ENCODE results near the gene TRAK2. TPM values are rescaled to one million over a fixed set of nuclear protein-coding genes. Genes with fewer than 3 reads are reported as not detected.
A peak's percentile ranks its signal among the peaks of the same experiment; 100 is the strongest.

The TRAK2 gene
- total and polyA plus RNA-seq, 11 donors: 41.2 to 201 (median 145) TPM

DNA sequence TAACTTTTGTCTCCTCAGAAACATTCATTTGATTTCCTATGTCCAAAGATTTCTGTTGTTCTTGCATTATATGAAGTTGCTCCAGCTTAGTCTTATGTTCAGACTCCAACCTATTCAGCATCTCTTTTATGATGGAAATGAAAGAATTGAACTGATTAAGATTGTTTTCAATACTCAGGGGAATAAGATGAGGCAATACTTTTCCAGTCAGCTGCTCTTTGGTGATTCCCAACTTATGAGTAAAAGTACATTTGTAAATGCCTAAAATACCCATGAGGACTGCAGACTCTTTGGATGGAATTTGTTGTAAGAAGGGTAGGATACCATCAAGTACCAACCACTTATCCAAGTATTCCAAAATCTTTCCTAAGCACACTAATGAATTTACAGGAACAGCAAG is 39.8 kb downstream of the TRAK2 start:
- intact Hi-C loops (cut with DNase I): loop anchor here in 2 of 10 donors (5.0 kb wide), 1 partner anchor 41 kb away; the partner anchor contains the start of genes STRADB (in 2 of the 2) and TRAK2 (in 2 of the 2)
- ATAC-seq: no peak
- Histone ChIP-seq H3K27ac (peak overlapping the region in 8 of 12 donors; percentile 2 to 93 (median 89)), H3K4me3 (no peak overlapping the region), H3K27me3 (no peaks in the 10 kb centered on the region), H3K9me3 (no peaks in the 10 kb centered on the region), H3K36me3 (peaks cover 0 to 6% (median 0%) of the 10 kb centered on the region in 9 donors), H3K4me1 (peaks cover 0 to 82% (median 59%) of the 10 kb centered on the region in 12 donors)
- DNase-seq: no peak
- no peak for TF ChIP-seq POLR2A (IDR thresholded peaks at IDR 0.05)
- TF ChIP-seq, protein P1, sequence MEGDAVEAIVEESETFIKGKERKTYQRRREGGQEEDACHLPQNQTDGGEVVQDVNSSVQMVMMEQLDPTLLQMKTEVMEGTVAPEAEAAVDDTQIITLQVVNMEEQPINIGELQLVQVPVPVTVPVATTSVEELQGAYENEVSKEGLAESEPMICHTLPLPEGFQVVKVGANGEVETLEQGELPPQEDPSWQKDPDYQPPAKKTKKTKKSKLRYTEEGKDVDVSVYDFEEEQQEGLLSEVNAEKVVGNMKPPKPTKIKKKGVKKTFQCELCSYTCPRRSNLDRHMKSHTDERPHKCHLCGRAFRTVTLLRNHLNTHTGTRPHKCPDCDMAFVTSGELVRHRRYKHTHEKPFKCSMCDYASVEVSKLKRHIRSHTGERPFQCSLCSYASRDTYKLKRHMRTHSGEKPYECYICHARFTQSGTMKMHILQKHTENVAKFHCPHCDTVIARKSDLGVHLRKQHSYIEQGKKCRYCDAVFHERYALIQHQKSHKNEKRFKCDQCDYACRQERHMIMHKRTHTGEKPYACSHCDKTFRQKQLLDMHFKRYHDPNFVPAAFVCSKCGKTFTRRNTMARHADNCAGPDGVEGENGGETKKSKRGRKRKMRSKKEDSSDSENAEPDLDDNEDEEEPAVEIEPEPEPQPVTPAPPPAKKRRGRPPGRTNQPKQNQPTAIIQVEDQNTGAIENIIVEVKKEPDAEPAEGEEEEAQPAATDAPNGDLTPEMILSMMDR (IDR thresholded peaks at IDR 0.05): no peak

GRCh38 chr2:201408931-201409330 is 42.3 kb downstream of the TRAK2 start:
- DNase-seq (no peak), ATAC-seq (no peak)
- peaks cover 0 to 7% (median 0%) of the 10 kb centered on the region in 9 donors for H3K36me3 ChIP-seq
- no peak overlapping the region for H3K4me3 ChIP-seq
- H3K27ac ChIP-seq: peak overlapping the region in 3 of 12 donors; percentile 13 to 75 (median 28)
- no peaks in the 10 kb centered on the region for H3K9me3 ChIP-seq
- TF ChIP-seq POLR2A (IDR thresholded peaks at IDR 0.05): no peak
- TF ChIP-seq, protein P1 (IDR thresholded peaks at IDR 0.05): no peak
- intact Hi-C loops (cut with DNase I): loop anchor here in 3 of 10 donors (5.0 to 10.0 kb wide), 4 partner anchors 38 to 216 kb away; partner anchors contain the start of genes STRADB (in 2 of the 3) and TRAK2 (in 2 of the 3)
- no peaks in the 10 kb centered on the region for H3K27me3 ChIP-seq
- 92 to 97% (median 93%) methylated on average over 3 of the region's 3 CpGs for WGBS, 4 donors
- peaks cover under 1 to 74% (median 57%) of the 10 kb centered on the region in 12 donors for H3K4me1 ChIP-seq

DNA sequence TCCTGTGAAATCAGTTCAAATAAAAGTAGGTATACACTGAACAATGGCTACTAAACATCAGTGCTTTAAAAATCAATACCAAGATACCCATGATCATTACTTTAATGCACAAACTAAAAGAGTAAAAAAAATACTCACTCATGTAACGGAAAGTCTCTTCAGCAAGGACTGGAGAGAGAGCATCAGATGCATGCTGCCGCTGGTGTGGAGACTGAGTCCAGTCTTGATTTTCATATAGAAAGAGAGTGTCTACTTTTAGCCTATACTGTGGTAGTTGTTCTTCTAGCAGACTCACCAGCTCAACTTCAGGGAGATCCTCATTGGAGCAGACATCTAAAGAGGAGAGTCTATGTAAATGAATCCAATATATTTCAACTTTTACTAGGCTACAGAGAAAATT is 44.0 kb downstream of the TRAK2 start:
- WGBS, 4 donors: 59 to 81% (median 68%) methylated on average over 2 of the region's 2 CpGs
- H3K9me3 ChIP-seq: no peaks in the 10 kb centered on the region
- intact Hi-C loops (cut with DNase I): loop anchor here in 3 of 10 donors (5.0 to 10.0 kb wide), 4 partner anchors 40 to 218 kb away; partner anchors contain the start of genes STRADB (in 2 of the 3) and TRAK2 (in 2 of the 3)
- DNase-seq (no peak), ATAC-seq (peak in 3 of 4 donors; percentile 8 to 24 (median 19))
- TF ChIP-seq, protein P1 (IDR thresholded peaks at IDR 0.05): no peak
- peak in 1 of 2 donors; percentile 31 for TF ChIP-seq POLR2A (IDR thresholded peaks at IDR 0.05)
- peak overlapping the region in 9 of 12 donors; percentile 25 to 51 (median 32) for H3K4me3 ChIP-seq
- peak overlapping the region in 11 of 12 donors; percentile 45 to 80 (median 73) for H3K27ac ChIP-seq
- H3K36me3 ChIP-seq: peaks cover 0 to 7% (median 0%) of the 10 kb centered on the region in 9 donors
- H3K27me3 ChIP-seq: no peaks in the 10 kb centered on the region
- H3K4me1 ChIP-seq: peaks cover 2 to 74% (median 54%) of the 10 kb centered on the region in 12 donors

DNA sequence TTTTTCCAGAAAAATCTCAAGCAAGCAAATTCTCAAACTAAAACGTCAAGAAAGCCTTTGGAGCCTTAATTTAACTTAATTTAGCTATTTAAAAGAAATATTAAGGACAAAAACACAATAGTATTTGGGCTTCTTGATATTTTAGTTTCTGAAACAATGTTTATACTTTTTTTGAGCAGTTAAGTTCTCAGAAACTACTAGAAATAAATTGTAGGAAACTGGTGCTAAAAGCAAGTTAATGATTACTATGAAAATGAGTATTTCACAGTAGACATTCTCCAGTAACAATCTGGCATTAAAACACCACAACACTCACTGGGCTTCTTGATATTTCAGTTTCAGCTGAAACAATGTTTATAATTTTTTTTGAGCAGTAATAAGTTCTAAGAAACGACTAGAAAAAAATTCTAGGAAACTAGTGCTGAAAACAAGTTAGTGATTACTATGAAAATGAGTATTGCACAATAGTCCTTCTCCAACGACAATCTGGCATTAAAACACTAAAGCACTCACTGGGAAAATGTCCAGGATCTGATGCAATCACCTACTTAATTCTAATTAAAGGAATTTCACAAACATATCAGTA is 45.1 kb downstream of the TRAK2 start:
- TF ChIP-seq, protein P1 (IDR thresholded peaks at IDR 0.05): no peak
- no peak for TF ChIP-seq POLR2A (IDR thresholded peaks at IDR 0.05)
- H3K4me3 ChIP-seq: peak overlapping the region in 11 of 12 donors; percentile 9 to 51 (median 27)
- 17 to 24% (median 20%) methylated on average over 3 of the region's 3 CpGs for WGBS, 4 donors
- intact Hi-C loops (cut with DNase I): loop anchor here in 3 of 10 donors (5.0 to 10.0 kb wide), 4 partner anchors 41 to 219 kb away; partner anchors contain the start of genes STRADB (in 2 of the 3) and TRAK2 (in 2 of the 3)
- H3K9me3 ChIP-seq: no peaks in the 10 kb centered on the region
- peak overlapping the region; percentile 53 to 80 (median 72) for H3K27ac ChIP-seq
- no peaks in the 10 kb centered on the region for H3K27me3 ChIP-seq
- DNase-seq (peak in 1 of 5 donors; percentile 37), ATAC-seq (peak in 3 of 4 donors; percentile 13 to 61 (median 38))
- peaks cover 2 to 73% (median 54%) of the 10 kb centered on the region in 12 donors for H3K4me1 ChIP-seq
- peaks cover 0 to 7% (median 0%) of the 10 kb centered on the region in 9 donors for H3K36me3 ChIP-seq

All from heart left ventricle (tissue), 16 donors.